GM21423 (cell line): ENCODE data around the gene HNF4A.
"Not testable (repeated sequence)": the region's sequence is repeated elsewhere in the genome, so short reads cannot be mapped to it uniquely, and the experiment has no call there.

Experiments used
- ATAC-seq: cut with Tn5 transposase; IDR thresholded peaks from one replicate; pipeline ENCODE4 v1.9.1; 2021; ENCODE audit warnings: mild to moderate bottlenecking, moderate library complexity; ENCODE audit not compliant: unreplicated experiment

HNF4A gene

GRCh38 chr20:44345147-44345546 is 10.4 kb upstream of the HNF4A start:
- ATAC-seq = no peak

GRCh38 chr20:44345941-44346340 is 9.6 kb upstream of the HNF4A start:
- ATAC-seq = not testable (repeated sequence)

- no peak for ATAC-seq
Observed at GRCh38 chr20:44348168-44348659, 7.3 kb upstream of the HNF4A start.

- ATAC-seq = no peak
Observed at GRCh38 chr20:44349349-44349748, 6.2 kb upstream of the HNF4A start.

- ATAC-seq = no peak
Observed at GRCh38 chr20:44350567-44350966, 4.9 kb upstream of the HNF4A start.

- ATAC-seq = no peak
Observed at GRCh38 chr20:44354979-44355497, 461 bp upstream of the HNF4A start.

GRCh38 chr20:44356353-44356723 is 839 bp downstream of the HNF4A start:
- no peak for ATAC-seq

- ATAC-seq = no peak
Observed at GRCh38 chr20:44357020-44357419, 1.5 kb downstream of the HNF4A start.

- no peak for ATAC-seq
Observed at GRCh38 chr20:44357555-44358125, 2.1 kb downstream of the HNF4A start.

- no peak for ATAC-seq
Observed at GRCh38 chr20:44358776-44359175, 3.3 kb downstream of the HNF4A start.

- ATAC-seq = no peak
Observed at GRCh38 chr20:44360221-44360620, 4.7 kb downstream of the HNF4A start.

- ATAC-seq = no peak
Observed at GRCh38 chr20:44361021-44361420, 5.5 kb downstream of the HNF4A start.

GRCh38 chr20:44362466-44362940 is 7.0 kb downstream of the HNF4A start:
- no peak for ATAC-seq

GRCh38 chr20:44364068-44364467 is 8.6 kb downstream of the HNF4A start:
- no peak for ATAC-seq

- no peak for ATAC-seq
Observed at GRCh38 chr20:44364780-44365179, 9.3 kb downstream of the HNF4A start.

- ATAC-seq = no peak
Observed at GRCh38 chr20:44367746-44368145, 12.2 kb downstream of the HNF4A start.

- ATAC-seq = no peak
Observed at GRCh38 chr20:44370639-44371218, 15.2 kb downstream of the HNF4A start.

- no peak for ATAC-seq
Observed at GRCh38 chr20:44382641-44383040, 27.1 kb downstream of the HNF4A start.

GRCh38 chr20:44384423-44385027 is 29.0 kb downstream of the HNF4A start:
- no peak for ATAC-seq

- peak; percentile 53 for ATAC-seq
Observed at GRCh38 chr20:44388466-44389023, 33.0 kb downstream of the HNF4A start.

- no peak for ATAC-seq
Observed at GRCh38 chr20:44389871-44390270, 34.4 kb downstream of the HNF4A start.

GRCh38 chr20:44390280-44390679 is 34.8 kb downstream of the HNF4A start:
- ATAC-seq = no peak
